Measurements from ENCODE around the gene ANO2. TPM values are rescaled to one million over a fixed set of nuclear protein-coding genes. Genes with fewer than 3 reads are reported as not detected.

The ANO2 gene
- total RNA-seq (10 to 100 TPM; 11.7 to 19.2 TPM), polyA plus RNA-seq (ENCODE audit: insufficient read length in 2 of 2) (1 to 10 TPM; 6.4 to 7.5 TPM)
- long read RNA-seq, donor 1 = 0 reads
- long read RNA-seq, donor 2 = 0 reads
- long read RNA-seq, donor 3 = 0 reads
- long read RNA-seq, donor 4 = 0 reads

DNA sequence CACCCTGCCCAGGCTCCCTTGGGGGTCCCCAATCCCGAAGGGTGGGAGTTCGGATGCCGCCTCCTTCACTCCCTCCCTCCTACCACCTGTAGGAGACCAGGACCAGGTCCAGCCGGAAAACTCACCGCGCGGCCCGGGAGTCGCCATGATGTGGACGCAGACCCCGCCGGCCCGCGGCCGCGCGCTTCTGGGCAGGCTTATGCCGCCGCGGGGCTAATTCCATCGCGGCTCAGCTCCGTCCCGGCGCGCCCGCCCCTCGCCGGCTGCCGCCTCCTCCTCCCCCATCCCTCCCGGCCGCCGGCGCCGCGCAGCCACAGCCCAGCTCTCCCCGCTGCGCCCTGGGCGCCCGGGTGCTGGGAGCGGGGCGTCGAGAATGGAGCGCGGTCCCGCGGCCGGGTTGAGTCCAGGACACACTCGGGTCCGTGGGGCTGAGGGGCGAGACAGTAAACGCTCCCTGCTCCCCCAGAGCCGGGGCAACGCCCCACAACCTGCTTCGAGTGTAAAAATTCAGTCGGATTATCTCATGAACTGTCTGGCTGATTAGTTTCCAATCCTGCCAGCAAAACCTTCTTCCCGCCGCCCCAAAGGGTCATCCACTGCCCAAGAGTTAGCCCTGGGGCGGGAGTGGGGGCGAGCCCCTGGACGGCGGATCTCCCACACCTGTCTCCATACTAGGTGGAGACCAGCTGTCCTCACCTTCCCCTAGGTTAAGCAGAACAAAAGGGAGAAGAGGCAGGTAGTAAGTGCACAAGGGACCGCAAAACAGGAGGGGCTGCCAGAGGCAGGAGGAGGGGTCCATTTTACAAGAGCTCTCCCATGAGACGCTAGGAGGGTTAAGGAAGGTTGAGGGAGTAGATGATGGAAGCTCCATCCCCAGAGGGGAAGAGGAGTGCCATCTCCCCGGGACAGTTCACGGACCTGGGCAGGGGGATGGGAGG, at the start of gene ANO2:
ANO2 (minus strand) TSS at position 189 of the 938 bp plus-strand sequence; CDS start at position 147, 42 bp downstream.
- H3K27me3 ChIP-seq (ENCODE audit: control insufficient read depth, insufficient read depth, low read length) = peaks cover 11% of the 10 kb centered on the region
- H3K9me3 ChIP-seq (ENCODE audit: control insufficient read depth, insufficient read depth, low read length) = no peaks in the 10 kb centered on the region
- H3K4me3 ChIP-seq (ENCODE audit: low read depth, low read length) = peak within 1 kb of the TSS; percentile 48
- H3K36me3 ChIP-seq (ENCODE audit: control insufficient read depth, insufficient read depth, low read length) = no peaks in the 10 kb centered on the region
- H3K4me1 ChIP-seq (ENCODE audit: control insufficient read depth, insufficient read depth, low read length) = peaks cover 9% of the 10 kb centered on the region
- WGBS (ENCODE audit: insufficient coverage) = under 1% methylated on average over 60 of the region's 66 CpGs
- DNase-seq (ENCODE audit: low read depth in 4 of 6, low spot score in 6 of 6) = peak in 3 of 6 donors; percentile 31 to 77 (median 60)
- H3K27ac ChIP-seq (ENCODE audit: low read depth, low read length) = no peak within 1 kb of the TSS

DNA sequence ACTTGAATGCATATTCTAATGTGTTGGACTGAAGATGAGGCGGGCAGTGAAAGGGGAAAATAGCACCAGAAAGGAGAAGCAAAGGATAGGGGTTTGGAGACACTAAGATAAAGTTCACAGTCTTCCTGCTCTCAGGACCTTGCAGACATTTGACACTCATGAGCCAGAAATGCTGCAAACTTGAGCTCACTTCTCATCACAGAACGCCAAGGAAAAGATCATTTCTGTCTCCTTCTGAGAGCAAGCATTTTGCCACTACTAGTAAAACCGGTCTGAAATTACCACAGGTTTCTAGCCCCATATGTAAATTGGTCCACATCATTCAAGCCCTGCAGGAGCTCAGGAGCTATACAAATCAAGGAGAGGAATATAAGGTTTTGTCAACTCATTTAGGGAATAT, 44.6 kb upstream of the ANO2 start:
- H3K36me3 ChIP-seq (ENCODE audit: control insufficient read depth, insufficient read depth, low read length) = no peaks in the 10 kb centered on the region
- DNase-seq (ENCODE audit: low read depth in 4 of 6, low spot score in 6 of 6) = no peak
- no peaks in the 10 kb centered on the region for H3K27me3 ChIP-seq (ENCODE audit: control insufficient read depth, insufficient read depth, low read length)
- no peak overlapping the region for H3K27ac ChIP-seq (ENCODE audit: low read depth, low read length)
- WGBS (ENCODE audit: insufficient coverage) = 80% methylated on average over 2 of the region's 3 CpGs
- H3K9me3 ChIP-seq (ENCODE audit: control insufficient read depth, insufficient read depth, low read length) = no peaks in the 10 kb centered on the region
- H3K4me3 ChIP-seq (ENCODE audit: low read depth, low read length) = no peak overlapping the region
- peaks cover 5% of the 10 kb centered on the region for H3K4me1 ChIP-seq (ENCODE audit: control insufficient read depth, insufficient read depth, low read length)

DNA sequence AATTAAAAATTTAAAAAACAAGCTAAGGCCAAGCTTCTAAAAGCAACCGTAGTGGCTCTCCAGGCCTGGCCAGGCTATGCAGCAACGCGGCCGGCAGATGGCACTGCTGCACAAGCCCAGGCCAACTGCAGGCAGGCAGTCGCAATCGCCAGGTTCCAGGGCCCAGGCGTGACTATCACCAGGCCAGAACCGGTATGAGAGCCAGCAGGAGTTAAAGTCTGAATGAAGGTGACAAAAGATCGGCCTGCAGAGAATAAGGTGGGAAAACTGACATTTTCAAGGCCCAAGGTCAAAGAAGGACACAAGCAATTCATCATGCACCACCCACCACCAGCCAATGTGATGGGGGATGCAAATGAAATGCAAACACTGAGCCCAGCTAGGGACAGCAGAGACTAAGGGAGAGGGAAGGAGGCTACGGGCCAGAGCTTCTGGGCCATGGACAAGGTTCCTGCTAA, 43.6 kb upstream of the ANO2 start:
- no peaks in the 10 kb centered on the region for H3K9me3 ChIP-seq (ENCODE audit: control insufficient read depth, insufficient read depth, low read length)
- no peaks in the 10 kb centered on the region for H3K27me3 ChIP-seq (ENCODE audit: control insufficient read depth, insufficient read depth, low read length)
- 2% methylated on average over 8 of the region's 10 CpGs for WGBS (ENCODE audit: insufficient coverage)
- no peak overlapping the region for H3K27ac ChIP-seq (ENCODE audit: low read depth, low read length)
- peak; percentile 48 to 89 (median 62) for DNase-seq (ENCODE audit: low read depth in 4 of 6, low spot score in 6 of 6)
- H3K36me3 ChIP-seq (ENCODE audit: control insufficient read depth, insufficient read depth, low read length) = no peaks in the 10 kb centered on the region
- no peak overlapping the region for H3K4me3 ChIP-seq (ENCODE audit: low read depth, low read length)
- H3K4me1 ChIP-seq (ENCODE audit: control insufficient read depth, insufficient read depth, low read length) = peaks cover 5% of the 10 kb centered on the region

DNA sequence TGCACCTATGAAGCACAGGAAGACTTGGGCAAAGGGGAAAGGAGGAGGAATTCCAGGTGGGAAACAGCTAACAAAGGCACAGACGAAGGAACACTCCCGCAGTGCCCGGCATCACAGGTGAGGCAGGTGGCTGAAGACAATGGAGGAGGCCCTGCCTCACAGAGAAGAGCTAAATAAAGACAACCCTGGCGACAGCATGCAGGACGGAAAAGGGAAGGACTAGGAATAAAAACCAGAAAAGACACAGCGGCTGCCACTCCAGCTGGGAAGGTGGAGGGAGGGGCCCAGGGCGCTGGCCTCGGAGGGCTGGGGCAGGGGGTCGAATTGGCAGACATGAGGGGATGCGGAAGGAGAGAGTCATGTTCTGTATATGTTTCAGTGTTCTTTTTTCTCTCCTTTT, 43.0 kb upstream of the ANO2 start:
- no peaks in the 10 kb centered on the region for H3K27me3 ChIP-seq (ENCODE audit: control insufficient read depth, insufficient read depth, low read length)
- DNase-seq (ENCODE audit: low read depth in 4 of 6, low spot score in 6 of 6) = no peak
- H3K4me3 ChIP-seq (ENCODE audit: low read depth, low read length) = no peak overlapping the region
- H3K9me3 ChIP-seq (ENCODE audit: control insufficient read depth, insufficient read depth, low read length) = no peaks in the 10 kb centered on the region
- no peaks in the 10 kb centered on the region for H3K36me3 ChIP-seq (ENCODE audit: control insufficient read depth, insufficient read depth, low read length)
- H3K4me1 ChIP-seq (ENCODE audit: control insufficient read depth, insufficient read depth, low read length) = peaks cover 5% of the 10 kb centered on the region
- 65% methylated on average over 5 of the region's 10 CpGs for WGBS (ENCODE audit: insufficient coverage)
- H3K27ac ChIP-seq (ENCODE audit: low read depth, low read length) = no peak overlapping the region

DNA sequence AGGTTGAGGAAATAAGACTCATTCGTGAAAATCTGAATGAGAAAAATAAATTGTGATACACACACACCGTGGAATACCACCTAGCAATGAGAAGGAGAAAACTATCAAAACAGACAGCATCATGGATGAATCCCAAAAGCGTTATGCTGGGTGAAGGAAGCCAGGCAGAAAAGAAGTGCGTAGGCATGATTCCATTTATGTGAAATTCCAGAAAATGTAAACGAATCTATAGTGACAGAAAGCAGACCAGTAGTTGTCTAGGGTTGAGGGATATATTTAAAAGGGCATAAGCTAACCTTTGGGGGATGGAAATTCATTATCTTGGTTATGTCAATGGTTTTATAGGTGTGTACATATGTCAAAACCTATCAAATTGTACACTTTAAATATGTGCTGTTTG, 42.5 kb upstream of the ANO2 start:
- no peaks in the 10 kb centered on the region for H3K9me3 ChIP-seq (ENCODE audit: control insufficient read depth, insufficient read depth, low read length)
- no peak overlapping the region for H3K4me3 ChIP-seq (ENCODE audit: low read depth, low read length)
- H3K27me3 ChIP-seq (ENCODE audit: control insufficient read depth, insufficient read depth, low read length) = no peaks in the 10 kb centered on the region
- H3K4me1 ChIP-seq (ENCODE audit: control insufficient read depth, insufficient read depth, low read length) = peaks cover 5% of the 10 kb centered on the region
- WGBS (ENCODE audit: insufficient coverage) = 96% methylated on average over 3 of the region's 5 CpGs
- H3K27ac ChIP-seq (ENCODE audit: low read depth, low read length) = no peak overlapping the region
- no peak for DNase-seq (ENCODE audit: low read depth in 4 of 6, low spot score in 6 of 6)
- no peaks in the 10 kb centered on the region for H3K36me3 ChIP-seq (ENCODE audit: control insufficient read depth, insufficient read depth, low read length)

DNA sequence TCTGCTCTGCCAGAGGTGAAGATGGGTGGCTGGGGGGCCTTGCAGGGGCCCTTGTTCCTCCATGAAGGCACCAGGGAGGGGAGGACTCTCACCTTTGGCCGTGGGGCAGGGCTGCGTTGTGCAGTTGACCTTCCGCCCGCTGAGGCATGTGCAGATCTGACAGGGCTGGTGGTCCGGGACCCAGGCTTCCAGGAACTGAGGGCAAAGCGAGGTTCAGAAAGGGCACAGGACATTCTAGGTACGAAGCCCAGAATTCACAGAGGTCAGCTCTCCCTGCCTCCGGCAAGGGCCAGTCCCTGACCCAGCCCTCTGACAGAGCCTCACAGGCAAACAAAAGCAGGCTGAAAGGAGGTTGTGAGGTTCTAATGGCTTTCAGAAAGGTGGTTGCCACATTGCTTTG, 40.4 kb upstream of the ANO2 start:
- Histone ChIP-seq H3K27me3 (ENCODE audit: control insufficient read depth, insufficient read depth, low read length) (no peaks in the 10 kb centered on the region), H3K4me3 (ENCODE audit: low read depth, low read length) (no peak overlapping the region), H3K36me3 (ENCODE audit: control insufficient read depth, insufficient read depth, low read length) (no peaks in the 10 kb centered on the region), H3K4me1 (ENCODE audit: control insufficient read depth, insufficient read depth, low read length) (peaks cover 5% of the 10 kb centered on the region), H3K9me3 (ENCODE audit: control insufficient read depth, insufficient read depth, low read length) (no peaks in the 10 kb centered on the region), H3K27ac (ENCODE audit: low read depth, low read length) (no peak overlapping the region)
- WGBS (ENCODE audit: insufficient coverage) = 68% methylated on average over 8 of the region's 8 CpGs
- no peak for DNase-seq (ENCODE audit: low read depth in 4 of 6, low spot score in 6 of 6)

DNA sequence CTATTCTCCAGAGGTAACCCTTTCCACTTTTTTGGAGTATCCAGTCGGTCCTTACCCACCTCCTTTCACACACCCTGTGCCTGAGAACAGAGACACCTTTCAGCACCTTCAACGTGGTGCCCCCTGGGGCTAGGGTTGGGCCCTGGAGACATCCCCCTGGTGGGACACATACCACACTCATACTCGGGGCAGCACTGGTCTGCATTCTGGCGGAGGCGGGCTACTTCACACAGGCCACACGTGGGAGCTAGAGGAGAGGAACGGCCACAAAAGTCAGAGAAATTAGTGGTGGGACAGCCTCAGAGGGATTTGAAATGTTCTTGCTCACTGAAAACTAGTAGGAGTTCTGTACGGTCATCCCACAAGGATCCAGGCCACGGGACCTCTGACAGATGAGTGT, 39.8 kb upstream of the ANO2 start:
- no peaks in the 10 kb centered on the region for H3K36me3 ChIP-seq (ENCODE audit: control insufficient read depth, insufficient read depth, low read length)
- peaks cover 5% of the 10 kb centered on the region for H3K4me1 ChIP-seq (ENCODE audit: control insufficient read depth, insufficient read depth, low read length)
- no peak overlapping the region for H3K27ac ChIP-seq (ENCODE audit: low read depth, low read length)
- no peaks in the 10 kb centered on the region for H3K9me3 ChIP-seq (ENCODE audit: control insufficient read depth, insufficient read depth, low read length)
- H3K27me3 ChIP-seq (ENCODE audit: control insufficient read depth, insufficient read depth, low read length) = no peaks in the 10 kb centered on the region
- no peak overlapping the region for H3K4me3 ChIP-seq (ENCODE audit: low read depth, low read length)
- WGBS (ENCODE audit: insufficient coverage) = 71% methylated on average over 9 of the region's 9 CpGs
- no peak for DNase-seq (ENCODE audit: low read depth in 4 of 6, low spot score in 6 of 6)

DNA sequence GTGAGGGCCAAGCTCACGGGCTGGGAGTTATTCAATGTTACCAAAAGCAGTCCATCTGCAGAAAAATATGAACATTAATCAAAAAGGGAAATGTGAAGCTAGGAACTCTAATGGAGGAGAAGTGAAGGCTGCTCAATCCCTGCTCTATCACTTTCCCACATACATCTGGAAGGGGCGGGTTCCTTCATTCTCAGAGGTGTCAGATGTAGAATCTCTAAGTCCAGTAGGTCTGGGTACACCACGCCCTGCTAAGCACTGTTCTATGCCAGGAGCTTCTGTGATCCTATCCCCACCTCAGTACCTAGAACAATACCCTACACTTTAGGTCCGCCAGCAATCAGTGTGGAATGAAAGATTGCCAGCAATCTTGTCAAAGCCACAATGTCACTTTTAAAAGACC, 37.0 kb upstream of the ANO2 start:
- no peaks in the 10 kb centered on the region for H3K9me3 ChIP-seq (ENCODE audit: control insufficient read depth, insufficient read depth, low read length)
- H3K27ac ChIP-seq (ENCODE audit: low read depth, low read length) = no peak overlapping the region
- H3K36me3 ChIP-seq (ENCODE audit: control insufficient read depth, insufficient read depth, low read length) = no peaks in the 10 kb centered on the region
- 100% methylated on average over 1 of the region's 4 CpGs for WGBS (ENCODE audit: insufficient coverage)
- peaks cover 5% of the 10 kb centered on the region for H3K4me1 ChIP-seq (ENCODE audit: control insufficient read depth, insufficient read depth, low read length)
- no peak overlapping the region for H3K4me3 ChIP-seq (ENCODE audit: low read depth, low read length)
- DNase-seq (ENCODE audit: low read depth in 4 of 6, low spot score in 6 of 6) = no peak
- no peaks in the 10 kb centered on the region for H3K27me3 ChIP-seq (ENCODE audit: control insufficient read depth, insufficient read depth, low read length)

DNA sequence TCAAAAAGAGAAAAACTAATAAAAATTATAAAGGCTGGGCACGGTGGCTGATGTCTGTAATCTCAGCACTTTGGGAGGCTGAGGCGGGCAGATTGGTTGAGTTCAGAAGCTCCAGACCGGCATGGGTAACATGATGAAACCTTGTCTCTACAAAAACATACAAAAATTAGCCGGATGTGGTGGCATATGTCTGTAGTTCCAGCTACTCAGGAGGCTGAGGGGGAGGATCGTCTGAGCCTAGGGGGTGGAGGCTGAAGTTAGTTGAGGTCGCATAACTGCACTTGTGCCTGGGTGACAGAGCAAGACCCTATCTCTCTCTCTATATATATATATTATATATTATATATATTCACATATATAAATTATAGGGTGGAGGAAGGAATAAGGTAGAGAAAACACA, 32.5 kb upstream of the ANO2 start:
- no peaks in the 10 kb centered on the region for H3K36me3 ChIP-seq (ENCODE audit: control insufficient read depth, insufficient read depth, low read length)

DNA sequence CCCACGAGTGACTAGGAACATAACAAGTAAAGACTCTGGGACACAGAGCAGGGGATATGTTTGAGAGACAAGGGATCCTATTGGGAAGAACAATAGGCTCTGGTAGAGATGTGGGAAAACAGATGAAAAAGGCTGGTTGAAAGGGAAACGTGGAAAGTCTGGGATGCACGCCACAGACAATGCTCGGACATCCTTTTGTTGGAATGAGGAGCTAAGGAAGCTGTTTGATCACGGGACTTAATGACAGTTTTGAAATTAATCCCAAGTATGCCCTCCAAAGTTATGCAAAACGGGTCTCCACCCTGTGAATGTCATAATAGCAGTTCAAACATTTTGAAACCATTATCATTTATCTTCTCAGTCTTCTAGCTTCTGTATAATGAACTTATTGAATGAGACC, 31.7 kb upstream of the ANO2 start:
- DNase-seq (ENCODE audit: low read depth in 4 of 6, low spot score in 6 of 6) = no peak
- no peaks in the 10 kb centered on the region for H3K4me1 ChIP-seq (ENCODE audit: control insufficient read depth, insufficient read depth, low read length)
- no peaks in the 10 kb centered on the region for H3K36me3 ChIP-seq (ENCODE audit: control insufficient read depth, insufficient read depth, low read length)
- H3K4me3 ChIP-seq (ENCODE audit: low read depth, low read length) = no peak overlapping the region
- no peaks in the 10 kb centered on the region for H3K27me3 ChIP-seq (ENCODE audit: control insufficient read depth, insufficient read depth, low read length)
- H3K9me3 ChIP-seq (ENCODE audit: control insufficient read depth, insufficient read depth, low read length) = no peaks in the 10 kb centered on the region
- no peak overlapping the region for H3K27ac ChIP-seq (ENCODE audit: low read depth, low read length)
- 50% methylated on average over 5 of the region's 6 CpGs for WGBS (ENCODE audit: insufficient coverage)

More for the DNA sequence above, 32.5 kb upstream of the ANO2 start:
- WGBS (ENCODE audit: insufficient coverage) = no CpG with 5 or more reads among the region's 6 CpGs
- DNase-seq (ENCODE audit: low read depth in 4 of 6, low spot score in 6 of 6) = no peak
- no peaks in the 10 kb centered on the region for H3K4me1 ChIP-seq (ENCODE audit: control insufficient read depth, insufficient read depth, low read length)
- no peak overlapping the region for H3K27ac ChIP-seq (ENCODE audit: low read depth, low read length)
- no peaks in the 10 kb centered on the region for H3K27me3 ChIP-seq (ENCODE audit: control insufficient read depth, insufficient read depth, low read length)
- no peaks in the 10 kb centered on the region for H3K9me3 ChIP-seq (ENCODE audit: control insufficient read depth, insufficient read depth, low read length)
- no peak overlapping the region for H3K4me3 ChIP-seq (ENCODE audit: low read depth, low read length)
